Mesenchymal stem cell (in vitro differentiated cells and primary cell): ENCODE measurements around the gene ID2.
A peak's percentile ranks its signal among the peaks of the same experiment; 100 is the strongest.

Experiments
- DNase-seq: peaks from one replicate; pipeline ENCODE4 v3.0.0-alpha.2; 2013
- H2AFZ ChIP-seq: one replicate; pipeline ENCODE4 v1.6.1; 2013; ENCODE audit warnings: low read depth, mild to moderate bottlenecking, control low read depth, inconsistent platforms, low read length, moderate library complexity
- H2AK5ac ChIP-seq: 2 replicates; pipeline ENCODE4 v1.6.1; 2013; ENCODE audit warnings: low read length, moderate library complexity, mild to moderate bottlenecking, inconsistent platforms; ENCODE audit not compliant: severe bottlenecking
- H2BK120ac ChIP-seq: one replicate; pipeline ENCODE4 v1.6.1; 2013; ENCODE audit warnings: low read depth, mild to moderate bottlenecking, inconsistent platforms, low read length, moderate library complexity
- H2BK12ac ChIP-seq, 2 experiments: one replicate each; pipeline ENCODE4 v1.6.1; 2013; ENCODE audit warnings: inconsistent platforms in 2 of 2, low read length in 2 of 2, mild to moderate bottlenecking in 2 of 2, moderate library complexity in 2 of 2, control low read depth in 1 of 2
- H2BK15ac ChIP-seq: one replicate; pipeline ENCODE4 v1.6.1; 2013; ENCODE audit warnings: mild to moderate bottlenecking, low read depth, inconsistent platforms; ENCODE audit not compliant: poor library complexity, severe bottlenecking
- H2BK5ac ChIP-seq: 2 replicates; pipeline ENCODE4 v1.6.1; 2013; ENCODE audit warnings: low read depth, mild to moderate bottlenecking, low read length, control low read depth, inconsistent platforms; ENCODE audit not compliant: poor library complexity, severe bottlenecking
- H3K14ac ChIP-seq, 2 experiments: one replicate each; pipeline ENCODE4 v1.6.1; 2013; ENCODE audit warnings: inconsistent platforms in 2 of 2, low read length in 2 of 2, control low read depth in 1 of 2, mild to moderate bottlenecking in 1 of 2, moderate library complexity in 1 of 2
- H3K18ac ChIP-seq, 2 experiments: one replicate each; pipeline ENCODE4 v1.6.1; 2013; ENCODE audit warnings: inconsistent platforms in 2 of 2, low read length in 2 of 2, control low read depth in 1 of 2, low read depth in 1 of 2, mild to moderate bottlenecking in 1 of 2
- H3K23ac ChIP-seq, 2 experiments: one replicate each; pipeline ENCODE4 v1.6.1; 2013; ENCODE audit warnings: inconsistent platforms in 2 of 2, low read length in 2 of 2, mild to moderate bottlenecking in 2 of 2, moderate library complexity in 2 of 2, control low read depth in 1 of 2
- H3K27ac ChIP-seq: 2 replicates; pipeline ENCODE4 v1.5.1; 2013; ENCODE audit warnings: mild to moderate bottlenecking, moderate library complexity, low read length, control low read depth, inconsistent platforms; ENCODE audit not compliant: poor library complexity, severe bottlenecking
- H3K27me3 ChIP-seq, 2 experiments: 2 replicates each; pipeline versions ENCODE4 v1.6.1 to v1.7.0; 2013; ENCODE audit warnings: low read length in 2 of 2, mild to moderate bottlenecking in 2 of 2, moderate library complexity in 2 of 2, control low read depth in 1 of 2, inconsistent platforms in 1 of 2; ENCODE audit not compliant: control insufficient read depth in 1 of 2, insufficient read depth in 1 of 2
- H3K36me3 ChIP-seq, 2 experiments: 2 replicates each; pipeline versions ENCODE4 v1.6.1 to v1.7.0; 2013; ENCODE audit warnings: low read length in 2 of 2, control low read depth in 1 of 2, inconsistent platforms in 1 of 2, low read depth in 1 of 2, mild to moderate bottlenecking in 1 of 2; ENCODE audit not compliant: insufficient read depth in 2 of 2, control insufficient read depth in 1 of 2
- H3K4ac ChIP-seq, 2 experiments: one replicate each; pipeline ENCODE4 v1.6.1; 2013; ENCODE audit warnings: inconsistent platforms in 2 of 2, low read length in 2 of 2, mild to moderate bottlenecking in 2 of 2, moderate library complexity in 2 of 2, control low read depth in 1 of 2, low read depth in 1 of 2
- H3K4me1 ChIP-seq: 2 replicates; pipeline ENCODE4 v1.6.1; 2013; ENCODE audit warnings: low read depth, low read length, control low read depth; ENCODE audit not compliant: control insufficient read depth, insufficient read depth
- H3K4me2 ChIP-seq: 2 replicates; pipeline ENCODE4 v1.6.1; 2013; ENCODE audit warnings: low read length, mild to moderate bottlenecking, inconsistent platforms; ENCODE audit not compliant: poor library complexity, severe bottlenecking
- H3K4me3 ChIP-seq, 2 experiments: 2 replicates each; pipeline versions ENCODE4 v1.5.1 to v1.7.0; 2013; ENCODE audit warnings: low read length in 2 of 2, mild to moderate bottlenecking in 2 of 2, control low read depth in 1 of 2, low read depth in 1 of 2; ENCODE audit not compliant: insufficient read depth in 1 of 2
- H3K79me1 ChIP-seq: replicated peaks from 2 replicates; pipeline ENCODE4 v1.6.1; 2013; ENCODE audit warnings: mild to moderate bottlenecking, control low read depth, low read length, inconsistent platforms; ENCODE audit not compliant: poor library complexity, severe bottlenecking
- H3K9ac ChIP-seq: 2 replicates; pipeline ENCODE4 v1.7.0; 2013; ENCODE audit warnings: mild to moderate bottlenecking, low read length, moderate library complexity
- H3K9me3 ChIP-seq: 2 replicates; pipeline ENCODE4 v1.7.0; 2013; ENCODE audit warnings: mild to moderate bottlenecking, low read length; ENCODE audit not compliant: control insufficient read depth
- H4K8ac ChIP-seq: one replicate; pipeline ENCODE4 v1.6.1; 2013; ENCODE audit warnings: inconsistent platforms, mild to moderate bottlenecking, low read length, moderate library complexity
- H4K91ac ChIP-seq: one replicate; pipeline ENCODE4 v1.6.1; 2013; ENCODE audit warnings: mild to moderate bottlenecking, low read length, inconsistent platforms
- WGBS: methylation state at CpG from one replicate; pipeline ENCODE4 v1.1.7; 2013; ENCODE audit warnings: mixed read lengths; 5-methylcytosine and 5-hydroxymethylcytosine counted together

Gene ID2

DNA sequence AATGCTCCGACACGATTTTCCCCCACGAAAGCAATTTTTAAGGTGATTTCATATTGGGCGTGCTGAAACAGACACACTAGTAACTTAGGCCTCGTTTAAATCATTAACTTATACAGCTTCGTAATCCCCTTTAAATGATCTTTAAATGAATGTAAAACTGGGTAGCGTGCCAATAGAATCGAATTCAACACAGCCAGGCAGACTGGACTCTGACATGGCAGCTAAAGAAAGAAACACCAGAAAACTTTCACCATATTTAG lies 2.4 kb upstream of the ID2 start:
- H3K79me1 ChIP-seq, result peaks cover 3% of the 10 kb centered on the region
- H3K18ac ChIP-seq, result peak overlapping the region; percentile 97 to 99
- peak overlapping the region; percentile 36 to 95 for H3K4ac ChIP-seq
- H3K23ac ChIP-seq, result no peak overlapping the region
- WGBS, result 24% methylated on average over 5 of the region's 8 CpGs
- no peak for DNase-seq
- H2AK5ac ChIP-seq, result no peak overlapping the region
- peak overlapping the region; percentile 97 for H3K9ac ChIP-seq
- H3K4me1 ChIP-seq, result peaks cover 23% of the 10 kb centered on the region
- peak overlapping the region; percentile 97 for H4K91ac ChIP-seq
- peak overlapping the region; percentile 92 for H2BK120ac ChIP-seq
- H2BK5ac ChIP-seq, result no peak overlapping the region
- H2BK15ac ChIP-seq, result no peak overlapping the region
- H3K14ac ChIP-seq, result no peak overlapping the region
- peak overlapping the region in 1 of 2 experiments; percentile 80 for H3K4me3 ChIP-seq
- H3K9me3 ChIP-seq, result peaks cover 4% of the 10 kb centered on the region
- H3K27me3 ChIP-seq, result peaks cover 0 to 5% of the 10 kb centered on the region in 2 experiments
- no peak overlapping the region for H2AFZ ChIP-seq
- peak overlapping the region; percentile 84 for H3K4me2 ChIP-seq
- H4K8ac ChIP-seq, result peak overlapping the region; percentile 74
- peaks cover 0 to 11% of the 10 kb centered on the region in 2 experiments for H3K36me3 ChIP-seq
- peak overlapping the region in 1 of 2 experiments; percentile 62 for H2BK12ac ChIP-seq
- H3K27ac ChIP-seq, result peak overlapping the region; percentile 94

DNA sequence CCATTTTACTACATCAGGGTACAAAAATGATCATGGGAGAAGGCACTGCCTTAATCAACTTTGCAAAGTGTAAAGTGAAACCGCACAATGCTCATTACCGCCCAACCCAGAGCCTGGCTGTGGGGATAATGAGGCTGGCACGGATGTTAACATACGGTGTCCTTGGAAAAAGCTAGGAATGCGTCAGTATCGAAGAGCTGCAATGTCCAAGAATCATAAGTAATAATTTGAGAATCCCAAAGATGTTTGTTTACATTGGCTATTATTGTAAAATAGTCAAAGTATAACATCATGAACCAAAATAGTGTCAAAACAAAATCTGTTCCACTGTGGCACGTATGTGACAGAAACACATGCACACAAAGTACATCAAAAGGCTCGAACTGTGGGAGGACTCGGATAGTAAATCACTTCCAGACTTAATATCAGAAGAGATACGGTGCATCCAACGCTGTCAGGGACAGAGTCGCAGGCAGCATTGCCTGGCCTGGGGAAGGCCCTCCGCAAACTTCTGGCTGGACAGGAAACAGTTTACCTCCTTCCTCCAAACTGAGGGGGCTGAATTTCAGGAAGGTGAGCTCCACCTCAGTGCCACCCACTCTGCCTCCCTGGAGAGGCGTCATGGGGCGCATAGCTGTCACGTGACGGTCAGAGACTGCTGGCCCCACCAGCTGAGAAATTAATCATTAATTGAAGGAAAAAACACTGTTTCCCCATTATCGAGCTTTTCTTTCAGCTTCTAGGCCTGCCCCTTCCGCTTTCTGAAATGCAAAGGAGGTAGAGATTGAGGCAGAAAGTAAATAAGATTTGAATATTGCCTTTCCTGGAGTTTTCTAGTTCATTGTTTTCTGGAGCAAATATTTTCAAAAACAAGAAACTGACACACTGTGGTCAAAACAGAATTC lies 1.8 kb upstream of the ID2 start:
- WGBS, result 23% methylated on average over 14 of the region's 19 CpGs
- Histone ChIP-seq H3K9me3 (no peaks in the 10 kb centered on the region), H3K18ac (peak overlapping the region; percentile 97 to 99), H3K36me3 (peaks cover 0 to 13% of the 10 kb centered on the region in 2 experiments), H2BK15ac (no peak overlapping the region), H2AK5ac (no peak overlapping the region), H3K4me2 (peak overlapping the region; percentile 84), H3K23ac (no peak overlapping the region), H2AFZ (peak overlapping the region; percentile 5), H4K8ac (peak overlapping the region; percentile 82), H3K4ac (peak overlapping the region; percentile 36 to 95), H3K79me1 (peaks cover 3% of the 10 kb centered on the region), H2BK120ac (peak overlapping the region; percentile 51), H2BK5ac (no peak overlapping the region), H3K14ac (peak overlapping the region in 1 of 2 experiments; percentile 9), H2BK12ac (peak overlapping the region; percentile 62 to 96), H4K91ac (peak overlapping the region; percentile 71), H3K4me3 (peak overlapping the region in 1 of 2 experiments; percentile 80), H3K4me1 (peaks cover 28% of the 10 kb centered on the region), H3K9ac (peak overlapping the region; percentile 97), H3K27me3 (peaks cover 0 to 5% of the 10 kb centered on the region in 2 experiments), H3K27ac (peak overlapping the region; percentile 94)
- peak; percentile 59 for DNase-seq

DNA sequence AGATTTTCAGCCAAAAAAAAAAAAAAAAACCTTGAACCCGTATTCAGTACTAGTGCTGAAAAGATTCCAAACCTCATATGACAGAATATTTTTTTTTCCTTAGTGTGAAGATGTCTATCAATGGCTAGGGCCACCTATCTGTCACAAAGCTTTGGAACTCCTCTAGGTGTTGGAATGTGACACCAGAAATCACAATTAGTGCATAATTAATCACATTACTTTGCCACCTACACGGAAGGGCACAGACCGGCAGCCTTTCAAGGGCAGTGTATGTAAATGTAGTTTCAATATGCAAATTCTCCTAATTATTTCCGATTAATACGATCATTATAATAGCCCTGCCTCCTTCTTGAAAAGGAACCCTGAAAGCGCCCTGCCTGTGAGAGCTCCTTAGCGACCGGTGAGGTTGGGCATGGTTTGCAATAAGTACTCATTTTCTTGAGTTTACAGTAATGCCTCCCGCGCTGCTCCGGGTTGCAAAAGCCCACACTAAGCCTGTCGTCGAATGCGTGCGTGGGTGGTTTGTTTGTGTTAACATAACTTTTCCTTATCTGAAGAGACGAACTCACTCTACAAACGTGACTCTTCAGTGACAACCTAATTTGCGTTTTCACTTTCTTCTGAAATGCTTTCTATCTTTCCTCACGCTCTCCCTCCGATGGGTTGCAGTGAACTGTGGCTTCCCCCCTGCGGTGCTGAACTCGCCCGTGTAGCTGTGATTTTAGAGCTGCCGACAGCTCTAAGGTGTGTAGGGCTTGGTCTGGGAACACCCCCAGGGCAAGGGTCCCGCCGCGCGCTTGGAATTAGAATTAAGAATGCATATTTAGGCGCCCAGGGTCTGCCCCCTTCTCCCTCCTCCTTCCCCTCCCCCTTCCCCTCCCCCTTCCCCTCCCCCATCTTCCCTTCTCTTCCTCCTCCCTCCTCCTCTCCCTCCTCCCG lies 765 bp upstream of the ID2 start:
- no peak overlapping the region for H2AK5ac ChIP-seq
- H2BK15ac ChIP-seq, result no peak overlapping the region
- H3K9ac ChIP-seq, result peak overlapping the region; percentile 97
- H3K4ac ChIP-seq, result peak overlapping the region; percentile 87 to 95
- peak overlapping the region; percentile 20 for H2AFZ ChIP-seq
- H3K4me2 ChIP-seq, result peak overlapping the region; percentile 93
- no peak overlapping the region for H2BK5ac ChIP-seq
- peak overlapping the region; percentile 98 for H2BK120ac ChIP-seq
- 0% methylated on average over 13 of the region's 30 CpGs for WGBS
- H3K36me3 ChIP-seq, result peaks cover 0 to 13% of the 10 kb centered on the region in 2 experiments
- peak overlapping the region; percentile 60 for H3K27ac ChIP-seq
- no peak overlapping the region for H3K23ac ChIP-seq
- no peak overlapping the region for H3K14ac ChIP-seq
- H4K91ac ChIP-seq, result peak overlapping the region; percentile 98
- peak overlapping the region; percentile 98 for H4K8ac ChIP-seq
- peak overlapping the region; percentile 8 to 97 for H2BK12ac ChIP-seq
- H3K27me3 ChIP-seq, result peaks cover 0 to 3% of the 10 kb centered on the region in 2 experiments
- peak overlapping the region; percentile 73 to 85 for H3K18ac ChIP-seq
- peak; percentile 97 for DNase-seq
- peaks cover 3% of the 10 kb centered on the region for H3K79me1 ChIP-seq
- no peaks in the 10 kb centered on the region for H3K9me3 ChIP-seq
- H3K4me1 ChIP-seq, result peaks cover 34% of the 10 kb centered on the region
- peak overlapping the region; percentile 49 to 80 for H3K4me3 ChIP-seq
